Keratinocyte (primary cell): Measurements from ENCODE around the gene PTCSC3. TPM values are rescaled to one million over a fixed set of nuclear protein-coding genes. Genes with fewer than 3 reads are reported as not detected.

Experiments used
- DNase-seq: peaks from one replicate; pipeline ENCODE4 v3.0.0-alpha.2; 2011; ENCODE audit warnings: low read depth, missing footprints, low spot score
- FAIRE-seq: peaks from 2 replicates; lab custom pipeline; 2011; peaks lifted over from hg19 to GRCh38; lab: Jason Lieb, UNC
- H2AFZ ChIP-seq: 2 replicates; pipeline ENCODE4 v1.6.0; 2012; ENCODE audit warnings: low read length, control low read depth, inconsistent platforms; ENCODE audit not compliant: control insufficient read depth
- H3K27ac ChIP-seq: 2 replicates; pipeline ENCODE4 v1.5.1; 2011; ENCODE audit warnings: low read length; ENCODE audit not compliant: control insufficient read depth, insufficient read depth
- H3K27me3 ChIP-seq: 3 replicates; pipeline ENCODE4 v1.6.0; 2011; ENCODE audit warnings: low read length; ENCODE audit not compliant: control insufficient read depth, insufficient read depth; ENCODE audit errors: extremely low read depth
- H3K36me3 ChIP-seq, 2 experiments: 2 replicates in 1 of 2; 3 replicates in 1 of 2; pipeline ENCODE4 v1.5.1; 2011; ENCODE audit warnings: low read length in 2 of 2, mild to moderate bottlenecking in 1 of 2; ENCODE audit not compliant: control insufficient read depth in 2 of 2, insufficient read depth in 2 of 2; ENCODE audit errors: extremely low read depth in 1 of 2
- H3K4me1 ChIP-seq: 3 replicates; pipeline ENCODE4 v1.5.1; 2011; ENCODE audit warnings: low read length; ENCODE audit not compliant: control insufficient read depth, insufficient read depth; ENCODE audit errors: extremely low read depth
- H3K4me2 ChIP-seq: 3 replicates; pipeline ENCODE4 v1.6.0; 2011; ENCODE audit warnings: low read depth, low read length; ENCODE audit not compliant: control insufficient read depth, insufficient read depth; ENCODE audit errors: extremely low read depth
- H3K4me3 ChIP-seq, 3 experiments: fragments of 200-600 bp in 1 of 3; sonication (generic) in 1 of 3; 2 replicates in 2 of 3; 3 replicates in 1 of 3; pipeline ENCODE4 v1.5.1; 2011 to 2016; ENCODE audit warnings: low read length in 3 of 3, mild to moderate bottlenecking in 3 of 3, control low read depth in 2 of 3, inconsistent platforms in 1 of 3, low read depth in 1 of 3, mixed read lengths in 1 of 3, mixed run types in 1 of 3, moderate library complexity in 1 of 3; ENCODE audit not compliant: control insufficient read depth in 2 of 3, insufficient read depth in 2 of 3; ENCODE audit errors: extremely low read depth in 1 of 3
- H3K79me2 ChIP-seq: 2 replicates; pipeline ENCODE4 v1.6.0; 2012; ENCODE audit warnings: low read length; ENCODE audit not compliant: control insufficient read depth, insufficient read depth
- H3K9ac ChIP-seq: 3 replicates; pipeline ENCODE4 v1.6.0; 2011; ENCODE audit warnings: low read length; ENCODE audit not compliant: control insufficient read depth, insufficient read depth; ENCODE audit errors: extremely low read depth
- H3K9me1 ChIP-seq: 3 replicates; pipeline ENCODE4 v1.6.0; 2011; ENCODE audit warnings: low read length; ENCODE audit not compliant: control insufficient read depth, insufficient read depth; ENCODE audit errors: extremely low read depth
- H3K9me3 ChIP-seq: 2 replicates; pipeline ENCODE4 v1.5.1; 2012; ENCODE audit warnings: low read depth, low read length; ENCODE audit not compliant: control insufficient read depth
- H4K20me1 ChIP-seq: 3 replicates; pipeline ENCODE4 v1.6.0; 2011; ENCODE audit warnings: low read length; ENCODE audit not compliant: control insufficient read depth, insufficient read depth; ENCODE audit errors: extremely low read depth
- CTCF ChIP-seq, 3 experiments: IDR thresholded peaks in 1 of 3; conservative IDR thresholded peaks in 1 of 3; optimal IDR thresholded peaks in 1 of 3; 2 replicates in 2 of 3; 3 replicates in 1 of 3; pipeline versions ENCODE3 to v1.5.1; 2011; ENCODE audit warnings: low read length in 3 of 3, mild to moderate bottlenecking in 3 of 3, moderate library complexity in 2 of 3, control low read depth in 1 of 3, inconsistent platforms in 1 of 3; ENCODE audit not compliant: insufficient read depth in 2 of 3; ENCODE audit errors: extremely low read depth in 1 of 3
- EZH2 ChIP-seq: IDR thresholded peaks from one replicate; pipeline ENCODE4 v1.6.1; 2012; ENCODE audit warnings: inconsistent platforms, mild to moderate bottlenecking, low read length, moderate library complexity
- dilution Hi-C: fragments of 300-500 bp; cut with MboI; formaldehyde crosslinking; loops from one replicate; pipeline ENCODE4 v1.7.0; 2020; ENCODE audit warnings: low sequenced_read_pairs; ENCODE audit not compliant: extremely low pct_ligation_motif_present
- polyA plus RNA-seq, 5 experiments: library from polyadenylated mRNA; depleted of rRNA in 3 of 5; stranded (reverse) in 3 of 5; stranded (forward) in 1 of 5; unstranded in 1 of 5; fragments of >200 nt; gene quantifications; 1 replicate in 1 of 5; 2 replicates in 3 of 5; 3 replicates in 1 of 5; pipeline versions ENCODE4 v1.2.1 to v1.2.3, GENCODE V29; 2011 to 2012; ENCODE audit warnings: missing spikeins in 2 of 5, low read depth in 1 of 5, low replicate concordance in 1 of 5

Gene PTCSC3
- polyA plus RNA-seq, 1 donor (not counting 4 experiments of a cell fraction or from before 2014, with no cell fraction given) = not detected

GRCh38 chr14:36174767-36175424 is 1.6 kb downstream of the PTCSC3 start:
- no peaks in the 10 kb centered on the region for H3K9me1 ChIP-seq
- TF ChIP-seq EZH2 = no peak
- TF ChIP-seq CTCF (optimal IDR thresholded peaks at IDR 0.05 in 1 of 3, IDR thresholded peaks at IDR 0.05 in 1 of 3, conservative IDR thresholded peaks at IDR 0.05 in 1 of 3; ENCODE audit: extremely low read depth in 1 of 3, insufficient read depth in 2 of 3, low read length in 3 of 3) = no peak
- DNase-seq (no peak), FAIRE-seq (no peak)
- no peak overlapping the region for H3K4me2 ChIP-seq
- no peak overlapping the region for H3K9ac ChIP-seq
- dilution Hi-C loops = no loop called here
- no peaks in the 10 kb centered on the region for H3K9me3 ChIP-seq
- H3K4me1 ChIP-seq = no peaks in the 10 kb centered on the region
- H3K27ac ChIP-seq = no peak overlapping the region
- H3K79me2 ChIP-seq = no peaks in the 10 kb centered on the region
- H3K4me3 ChIP-seq = no peak overlapping the region
- no peaks in the 10 kb centered on the region for H4K20me1 ChIP-seq
- H3K27me3 ChIP-seq = peaks cover 8% of the 10 kb centered on the region
- H3K36me3 ChIP-seq = no peaks in the 10 kb centered on the region
- no peak overlapping the region for H2AFZ ChIP-seq

GRCh38 chr14:36173161-36173560 is 3.4 kb downstream of the PTCSC3 start:
- H3K4me1 ChIP-seq = no peaks in the 10 kb centered on the region
- no peak for TF ChIP-seq CTCF (optimal IDR thresholded peaks at IDR 0.05 in 1 of 3, IDR thresholded peaks at IDR 0.05 in 1 of 3, conservative IDR thresholded peaks at IDR 0.05 in 1 of 3; ENCODE audit: extremely low read depth in 1 of 3, insufficient read depth in 2 of 3, low read length in 3 of 3)
- TF ChIP-seq EZH2 = no peak
- no peaks in the 10 kb centered on the region for H3K36me3 ChIP-seq
- dilution Hi-C loops = no loop called here
- DNase-seq (no peak), FAIRE-seq (peak; percentile 17)
- no peaks in the 10 kb centered on the region for H3K79me2 ChIP-seq
- H3K9ac ChIP-seq = no peak overlapping the region
- H3K27ac ChIP-seq = no peak overlapping the region
- no peak overlapping the region for H2AFZ ChIP-seq
- H3K4me3 ChIP-seq = no peak overlapping the region
- H3K9me3 ChIP-seq = no peaks in the 10 kb centered on the region
- no peaks in the 10 kb centered on the region for H3K9me1 ChIP-seq
- H3K4me2 ChIP-seq = no peak overlapping the region
- peaks cover 8% of the 10 kb centered on the region for H3K27me3 ChIP-seq
- no peaks in the 10 kb centered on the region for H4K20me1 ChIP-seq
